ENCODE results near the gene RAB44.
A peak's percentile ranks its signal among the peaks of the same experiment; 100 is the strongest.

Gene RAB44

DNA sequence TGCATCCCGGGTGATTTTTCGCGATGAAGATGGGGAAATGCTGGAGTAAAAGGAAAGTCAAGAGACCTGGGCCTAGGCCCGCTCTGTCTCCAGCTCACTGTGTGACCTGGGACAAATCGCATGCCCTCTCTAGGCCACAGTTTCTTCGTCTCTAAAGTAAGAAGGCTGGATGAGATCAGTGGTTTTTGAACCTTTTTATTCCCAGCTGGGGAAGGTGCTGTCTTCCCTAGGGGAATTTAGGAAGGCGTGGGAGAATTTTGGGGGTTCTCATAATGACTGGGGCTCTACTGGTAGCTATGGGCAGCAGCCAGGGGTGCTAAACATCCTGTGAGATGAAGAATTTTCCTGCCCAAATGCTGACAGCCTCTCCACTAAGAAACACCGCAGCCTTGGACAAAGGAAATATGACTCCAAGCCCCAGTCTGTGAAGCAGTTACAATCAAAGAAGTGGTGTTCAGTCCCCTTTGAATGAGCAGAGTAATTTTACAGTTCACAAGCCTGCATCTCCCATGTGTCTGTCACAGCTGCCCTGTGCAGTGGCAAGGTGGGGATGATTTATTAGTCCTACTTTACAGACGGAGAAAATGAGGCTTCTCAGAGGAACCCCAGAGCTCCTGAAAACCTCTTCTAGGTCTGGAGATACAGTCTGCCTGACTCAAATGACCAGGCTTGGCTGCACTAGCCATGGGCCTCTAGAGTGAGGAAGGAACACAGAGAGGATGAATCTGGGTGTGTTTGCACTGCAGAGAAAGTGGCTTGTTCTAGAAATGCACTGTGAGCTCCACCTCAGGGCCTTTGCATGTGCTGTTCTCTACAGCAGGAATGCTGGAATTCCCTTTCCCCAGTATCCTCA, 57.2 kb downstream of the RAB44 start:
- peak overlapping the region; percentile 65 to 72 for H3K4me3 Mint-ChIP-seq
- no peak for ATAC-seq (replicated peaks)
- H3K9me3 Mint-ChIP-seq: no peaks in the 10 kb centered on the region
- no peak for DNase-seq
- peak overlapping the region; percentile 93 to 99 for H3K27ac Mint-ChIP-seq
- H3K27me3 Mint-ChIP-seq: no peaks in the 10 kb centered on the region
- peaks cover 56 to 66% of the 10 kb centered on the region in 2 donors for H3K4me1 Mint-ChIP-seq (ENCODE audit: low read depth in 2 of 2)
- H3K36me3 Mint-ChIP-seq (ENCODE audit: insufficient read depth): peaks cover 7% of the 10 kb centered on the region

DNA sequence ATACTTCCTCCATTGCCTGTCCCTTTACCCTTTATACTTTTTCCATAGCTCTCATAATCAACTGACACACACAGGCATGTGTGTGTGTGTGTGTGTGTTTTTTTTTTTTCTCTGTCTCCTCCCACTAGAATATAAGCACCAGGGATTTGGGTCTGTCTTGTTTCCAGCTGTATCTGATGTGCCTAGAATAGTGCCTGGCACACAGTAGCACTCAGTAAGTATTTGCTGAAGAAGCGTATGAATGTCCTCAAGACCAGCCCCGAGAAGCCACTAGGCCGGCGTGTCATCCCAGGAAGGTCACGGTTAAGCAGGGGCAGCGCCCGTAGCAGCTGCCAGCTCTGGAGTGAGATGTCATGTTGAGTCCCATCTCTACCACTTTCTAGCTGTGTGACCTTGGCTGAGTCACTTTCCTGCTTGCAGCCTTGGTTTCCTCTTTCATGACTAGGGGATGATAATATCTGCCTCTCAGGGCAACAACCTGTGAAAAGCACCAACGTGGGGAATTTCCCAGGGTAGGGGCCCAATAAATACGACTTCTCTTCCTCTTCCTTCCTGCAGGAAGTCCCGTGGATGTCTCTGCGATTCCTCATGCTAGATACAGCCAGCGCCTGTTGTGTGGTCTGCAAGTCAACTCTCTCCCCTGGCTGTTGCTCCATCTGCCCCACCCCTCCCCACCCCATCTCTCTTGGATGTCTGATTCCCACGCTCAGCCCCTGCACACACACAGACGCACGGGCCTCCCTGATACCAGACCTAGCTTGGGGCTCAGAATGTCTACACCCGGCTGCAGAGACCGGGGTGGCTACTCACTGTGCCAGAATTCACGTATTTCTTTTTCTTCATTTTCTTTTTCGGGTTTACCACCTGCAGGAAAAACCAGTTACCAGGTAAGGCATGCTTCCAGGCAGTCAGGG, 58.1 kb downstream of the RAB44 start:
- Mint-ChIP-seq H3K36me3 (ENCODE audit: insufficient read depth) (peaks cover 7% of the 10 kb centered on the region), H3K4me1 (ENCODE audit: low read depth in 2 of 2) (peaks cover 56 to 66% of the 10 kb centered on the region in 2 donors), H3K9me3 (no peaks in the 10 kb centered on the region), H3K4me3 (peak overlapping the region; percentile 65 to 72), H3K27ac (peak overlapping the region; percentile 93 to 99), H3K27me3 (no peaks in the 10 kb centered on the region)
- ATAC-seq (replicated peaks) (peak; percentile 85), DNase-seq (peak; percentile 65 to 67 (median 66))

DNA sequence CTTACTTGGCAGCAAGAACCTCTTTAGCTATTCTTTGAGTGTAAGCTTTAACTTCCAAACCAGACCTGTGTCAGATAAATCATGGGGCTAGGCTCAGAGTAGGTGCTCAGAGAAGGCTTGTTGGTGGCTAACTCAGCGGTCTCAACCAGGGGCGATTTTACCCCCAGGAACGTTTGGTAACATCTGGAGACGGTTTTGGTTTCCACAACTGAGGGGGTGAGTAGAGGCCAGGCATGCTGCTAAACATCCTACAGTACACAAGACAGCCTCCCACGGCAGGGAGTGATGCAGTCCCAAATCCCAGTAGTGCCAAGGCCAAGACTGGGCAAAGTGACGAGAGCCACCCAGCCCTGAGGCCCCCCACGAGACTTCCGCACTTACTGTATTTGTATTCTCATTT, 59.2 kb downstream of the RAB44 start:
- peaks cover 7% of the 10 kb centered on the region for H3K36me3 Mint-ChIP-seq (ENCODE audit: insufficient read depth)
- H3K4me1 Mint-ChIP-seq (ENCODE audit: low read depth in 2 of 2): peaks cover 55 to 66% of the 10 kb centered on the region in 2 donors
- H3K27me3 Mint-ChIP-seq: no peaks in the 10 kb centered on the region
- peak overlapping the region; percentile 93 to 99 for H3K27ac Mint-ChIP-seq
- no peaks in the 10 kb centered on the region for H3K9me3 Mint-ChIP-seq
- H3K4me3 Mint-ChIP-seq: peak overlapping the region; percentile 65 to 72
- no peak for ATAC-seq (replicated peaks)
- DNase-seq: no peak

DNA sequence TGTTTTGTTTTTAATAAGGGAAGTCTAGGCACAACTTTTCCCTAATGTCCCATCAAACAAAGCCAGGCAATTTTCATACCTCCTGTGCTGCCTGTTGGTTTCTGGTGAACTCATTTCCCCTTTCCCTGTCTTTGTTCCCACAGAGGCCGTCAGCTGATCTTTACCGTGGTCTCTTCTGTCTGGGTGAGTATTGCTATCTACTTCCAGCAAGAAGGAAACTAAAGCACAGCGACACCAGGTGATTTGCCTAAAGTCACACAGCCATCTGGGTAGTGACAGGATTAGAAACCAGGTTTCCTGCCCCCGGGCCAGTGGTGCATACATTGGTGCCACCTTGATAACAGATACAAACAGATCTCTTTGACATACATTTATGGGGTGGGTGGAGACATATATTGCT, 59.6 kb downstream of the RAB44 start:
- no peaks in the 10 kb centered on the region for H3K27me3 Mint-ChIP-seq
- H3K36me3 Mint-ChIP-seq (ENCODE audit: insufficient read depth): peaks cover 7% of the 10 kb centered on the region
- peak in 2 of 3 experiments; percentile 17 to 33 for DNase-seq
- no peaks in the 10 kb centered on the region for H3K9me3 Mint-ChIP-seq
- H3K4me3 Mint-ChIP-seq: peak overlapping the region; percentile 65 to 72
- peak overlapping the region; percentile 93 to 99 for H3K27ac Mint-ChIP-seq
- ATAC-seq (replicated peaks): no peak
- peaks cover 52 to 64% of the 10 kb centered on the region in 2 donors for H3K4me1 Mint-ChIP-seq (ENCODE audit: low read depth in 2 of 2)

DNA sequence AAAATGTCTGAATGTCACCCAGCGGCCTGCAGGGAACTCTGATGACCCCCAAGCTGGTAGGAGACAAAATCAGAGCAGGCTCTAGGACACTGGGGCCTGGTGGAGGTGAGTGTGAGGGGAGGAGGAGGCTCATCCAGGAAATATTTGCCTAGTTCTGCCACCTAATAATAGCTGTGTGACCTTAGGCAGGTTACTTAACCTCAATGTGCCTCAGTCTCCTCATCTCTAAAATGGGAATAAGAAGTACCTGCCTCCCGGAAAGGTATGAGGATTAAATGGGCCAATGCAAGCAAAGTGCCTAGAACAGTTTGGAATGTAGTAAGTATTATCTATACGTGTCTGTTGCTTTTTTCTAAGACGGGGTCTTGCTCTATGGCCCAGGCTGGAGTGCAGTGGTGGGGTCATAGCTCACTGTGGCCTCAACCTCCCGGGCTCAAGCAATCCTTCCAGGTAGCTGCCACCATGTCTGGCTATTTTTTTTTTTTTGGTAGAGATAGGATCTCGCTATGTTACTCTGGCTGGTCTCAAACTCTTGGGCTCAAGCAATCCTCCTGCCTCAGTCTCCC, 60.4 kb downstream of the RAB44 start:
- Mint-ChIP-seq H3K27me3 (no peaks in the 10 kb centered on the region), H3K9me3 (no peaks in the 10 kb centered on the region), H3K27ac (peak overlapping the region; percentile 93 to 99), H3K4me1 (ENCODE audit: low read depth in 2 of 2) (peaks cover 45 to 56% of the 10 kb centered on the region in 2 donors), H3K4me3 (no peak overlapping the region), H3K36me3 (ENCODE audit: insufficient read depth) (peaks cover 10% of the 10 kb centered on the region)
- DNase-seq: no peak
- no peak for ATAC-seq (replicated peaks)

DNA sequence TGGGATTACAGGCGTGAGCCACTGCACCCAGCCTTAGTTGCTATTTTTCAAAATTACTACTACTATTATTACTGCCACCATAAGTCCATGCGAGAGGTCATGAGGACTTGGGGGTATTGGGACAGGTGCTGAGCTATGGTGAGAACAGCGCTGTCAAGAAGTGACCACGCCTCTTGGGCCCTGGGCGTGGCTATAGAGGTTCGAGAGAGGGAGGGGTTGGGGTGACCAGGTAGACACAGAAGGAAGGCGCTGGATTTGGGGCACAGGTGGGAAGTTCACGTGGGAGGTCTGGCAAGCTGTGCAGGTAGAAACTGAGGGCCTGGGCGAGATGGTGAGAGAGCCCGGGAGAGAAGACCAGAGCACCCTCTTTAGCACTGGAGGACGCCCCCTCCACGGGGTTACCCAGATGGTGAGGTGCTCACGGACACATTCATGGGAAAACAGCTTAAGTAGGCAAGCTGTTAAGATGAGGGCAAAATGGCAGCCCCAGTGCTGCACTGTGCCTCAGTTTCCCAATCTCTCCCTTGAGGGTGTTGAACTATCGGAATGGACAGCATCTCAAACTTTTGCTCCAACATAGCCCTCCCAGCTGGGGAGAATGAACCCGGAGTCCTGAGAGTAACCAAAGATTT, 61.0 kb downstream of the RAB44 start:
- peak overlapping the region; percentile 49 to 99 for H3K27ac Mint-ChIP-seq
- H3K4me3 Mint-ChIP-seq: no peak overlapping the region
- no peak for DNase-seq
- peaks cover 42 to 52% of the 10 kb centered on the region in 2 donors for H3K4me1 Mint-ChIP-seq (ENCODE audit: low read depth in 2 of 2)
- H3K9me3 Mint-ChIP-seq: no peaks in the 10 kb centered on the region
- H3K36me3 Mint-ChIP-seq (ENCODE audit: insufficient read depth): peaks cover 10% of the 10 kb centered on the region
- no peak for ATAC-seq (replicated peaks)
- H3K27me3 Mint-ChIP-seq: no peaks in the 10 kb centered on the region

DNA sequence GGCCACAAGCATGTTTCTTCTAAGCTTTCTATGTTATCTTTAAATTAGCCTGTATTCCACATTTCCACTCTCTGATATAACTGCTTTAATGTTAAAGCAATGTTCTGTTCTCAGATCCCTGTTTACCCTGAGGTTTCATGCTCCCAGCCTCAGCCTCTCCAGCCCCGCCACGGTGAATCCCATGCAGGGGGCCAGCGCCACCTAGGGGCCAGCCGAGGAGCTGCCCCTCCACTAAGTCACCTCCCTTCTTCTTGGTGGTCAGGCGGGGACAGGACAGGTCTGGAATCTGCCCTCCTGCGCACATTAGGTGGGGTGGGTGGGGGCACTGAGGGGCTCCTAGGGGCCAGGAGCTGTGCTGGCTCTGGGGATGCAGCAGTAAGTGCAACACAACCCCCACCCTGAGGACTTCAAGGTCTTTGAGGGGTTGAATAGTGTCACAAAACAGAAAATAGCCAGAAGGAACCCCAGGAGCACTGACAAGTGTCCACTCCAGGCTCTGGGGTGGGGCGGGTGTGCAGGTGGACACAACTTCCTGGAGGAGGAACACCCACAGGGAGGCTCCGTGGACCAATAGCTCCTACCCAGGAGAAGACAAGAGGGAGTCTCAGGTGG, 61.6 kb downstream of the RAB44 start:
- peak overlapping the region in 1 of 2 donors; percentile 51 for H3K27ac Mint-ChIP-seq

DNA sequence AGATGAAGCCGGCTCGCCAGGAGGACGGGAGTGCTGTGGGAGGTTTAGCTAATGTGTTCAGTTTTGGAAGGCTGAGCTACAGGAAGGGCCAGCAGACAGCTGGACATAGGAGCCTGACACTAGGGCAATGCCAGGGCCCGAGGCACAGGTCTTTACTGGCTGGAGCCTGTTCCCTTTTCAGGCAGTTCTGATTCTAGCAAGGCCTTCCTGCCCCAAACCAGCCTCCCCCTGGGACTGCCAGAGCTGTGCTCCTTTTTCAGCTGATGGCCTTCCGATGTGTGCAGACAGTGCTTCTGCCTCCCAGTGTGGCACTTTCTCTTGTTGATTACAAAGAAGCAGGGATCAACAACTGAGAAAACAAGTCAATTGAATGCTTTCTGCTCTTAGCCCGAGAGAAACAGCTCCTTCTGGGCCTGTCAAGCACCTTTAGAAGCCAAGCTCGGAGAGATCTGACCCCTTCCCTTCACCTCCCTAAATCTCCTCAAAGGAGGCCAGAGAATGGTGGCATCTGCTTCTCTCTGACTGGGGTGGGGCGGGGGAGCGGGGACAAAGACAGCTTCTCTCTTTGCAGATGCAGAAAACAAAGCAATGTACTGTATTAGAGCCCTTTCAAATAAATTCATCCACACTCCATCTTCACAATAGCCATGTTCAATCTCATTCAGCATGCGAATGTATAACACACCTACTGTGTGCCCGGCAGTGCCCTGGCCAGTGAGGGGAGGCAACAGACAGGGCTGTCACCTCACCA, 63.2 kb downstream of the RAB44 start:
- Mint-ChIP-seq H3K4me3 (no peak overlapping the region), H3K27me3 (no peaks in the 10 kb centered on the region), H3K27ac (no peak overlapping the region), H3K36me3 (ENCODE audit: insufficient read depth) (peaks cover 7% of the 10 kb centered on the region), H3K4me1 (ENCODE audit: low read depth in 2 of 2) (peaks cover 29 to 30% of the 10 kb centered on the region in 2 donors), H3K9me3 (no peaks in the 10 kb centered on the region)
- DNase-seq: no peak
- no peak for ATAC-seq (replicated peaks)

More for the DNA sequence above, 61.6 kb downstream of the RAB44 start:
- H3K9me3 Mint-ChIP-seq: no peaks in the 10 kb centered on the region
- no peaks in the 10 kb centered on the region for H3K27me3 Mint-ChIP-seq
- H3K4me1 Mint-ChIP-seq (ENCODE audit: low read depth in 2 of 2): peaks cover 40 to 46% of the 10 kb centered on the region in 2 donors
- DNase-seq (peak; percentile 77 to 80 (median 78)), ATAC-seq (replicated peaks) (peak; percentile 35)
- peaks cover 10% of the 10 kb centered on the region for H3K36me3 Mint-ChIP-seq (ENCODE audit: insufficient read depth)
- no peak overlapping the region for H3K4me3 Mint-ChIP-seq

DNA sequence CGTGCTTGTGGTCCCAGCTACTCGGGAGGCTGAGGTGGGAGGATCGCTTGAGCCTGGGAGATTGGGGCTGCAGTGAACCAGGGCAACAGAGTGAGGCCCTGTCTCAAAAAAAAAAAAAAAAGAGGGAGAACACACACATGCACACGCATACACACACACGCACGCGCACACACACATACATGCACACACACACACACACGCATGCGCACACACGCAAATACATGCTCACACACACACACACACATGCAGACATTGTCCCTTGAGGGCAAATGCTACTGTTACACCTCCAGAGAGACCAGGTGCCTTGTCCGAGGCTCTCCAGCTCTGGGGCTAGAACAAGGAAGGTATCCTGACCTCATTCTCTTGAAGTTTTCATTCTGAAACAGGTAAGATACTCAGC, 64.5 kb downstream of the RAB44 start:
- Mint-ChIP-seq H3K27ac (no peak overlapping the region), H3K27me3 (no peaks in the 10 kb centered on the region), H3K9me3 (no peaks in the 10 kb centered on the region), H3K4me3 (no peak overlapping the region), H3K4me1 (ENCODE audit: low read depth in 2 of 2) (peaks cover 20% of the 10 kb centered on the region in 2 donors), H3K36me3 (ENCODE audit: insufficient read depth) (peaks cover 7% of the 10 kb centered on the region)
- DNase-seq (no peak), ATAC-seq (replicated peaks) (no peak)

DNA sequence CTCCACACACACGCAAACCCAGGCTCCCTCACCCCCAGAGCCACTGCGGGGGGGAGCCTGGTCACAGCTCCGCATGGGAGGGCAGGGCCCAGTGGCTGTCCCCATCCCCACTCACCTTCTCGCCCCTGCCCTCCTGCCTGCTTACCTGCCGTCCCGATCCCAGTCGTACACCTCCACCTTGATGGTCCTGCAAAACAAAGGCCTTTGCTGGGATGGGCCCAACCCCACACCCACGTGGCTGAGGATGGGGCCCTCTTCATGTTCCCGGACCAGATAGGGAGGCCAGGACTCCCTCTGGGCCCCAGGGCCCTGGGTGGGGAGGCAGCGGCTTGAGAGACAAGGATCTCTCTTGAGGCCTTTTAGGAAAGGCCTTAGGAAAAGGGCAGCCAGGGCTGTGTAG, 67.6 kb downstream of the RAB44 start:
- ATAC-seq (replicated peaks) (no peak), DNase-seq (no peak)
- Mint-ChIP-seq H3K4me1 (ENCODE audit: low read depth in 2 of 2) (peaks cover 23 to 24% of the 10 kb centered on the region in 2 donors), H3K36me3 (ENCODE audit: insufficient read depth) (peaks cover 13% of the 10 kb centered on the region), H3K27me3 (no peaks in the 10 kb centered on the region), H3K4me3 (no peak overlapping the region), H3K27ac (no peak overlapping the region), H3K9me3 (no peaks in the 10 kb centered on the region)

DNA sequence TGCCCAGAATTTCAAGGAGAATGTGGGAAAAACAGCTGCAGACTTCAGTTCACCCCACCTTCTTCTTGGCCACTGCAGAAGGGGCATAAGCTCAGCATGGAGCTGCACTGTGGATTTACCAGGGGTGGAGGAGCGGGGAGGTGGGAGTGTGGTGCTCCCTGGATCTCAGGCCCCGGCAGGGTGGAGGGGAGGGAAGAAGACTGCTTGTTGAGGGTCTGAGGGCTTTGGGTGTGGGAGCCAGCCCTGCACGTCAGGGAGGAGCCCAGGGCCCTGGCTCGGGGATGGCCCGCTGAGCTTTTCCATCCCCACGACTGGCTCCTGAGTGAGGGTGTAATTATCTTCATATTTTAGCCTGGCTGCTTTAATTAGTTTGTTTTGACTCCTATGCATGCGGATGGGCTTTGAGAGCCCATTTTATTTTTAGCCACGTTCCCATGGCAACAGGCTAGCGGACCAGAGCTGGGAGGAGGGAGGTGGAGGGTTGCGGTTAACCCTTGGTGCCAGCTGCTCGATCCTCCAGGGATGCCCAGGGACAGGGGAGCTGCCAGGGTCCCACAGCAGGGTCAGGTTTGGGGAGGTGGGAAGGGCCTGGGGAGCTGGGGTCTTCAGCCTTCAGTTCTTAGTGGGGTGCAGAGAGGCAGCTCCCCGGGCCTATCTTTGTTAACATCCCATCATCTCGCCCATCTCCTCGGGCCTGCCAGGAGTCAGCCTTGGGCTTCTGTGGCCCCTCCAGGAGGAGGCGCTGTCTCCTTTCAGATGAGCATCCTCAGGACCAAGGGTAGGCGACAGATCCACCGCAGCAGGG, 68.2 kb downstream of the RAB44 start:
- no peaks in the 10 kb centered on the region for H3K27me3 Mint-ChIP-seq
- peak overlapping the region in 1 of 2 donors; percentile 38 for H3K27ac Mint-ChIP-seq
- no peaks in the 10 kb centered on the region for H3K9me3 Mint-ChIP-seq
- H3K36me3 Mint-ChIP-seq (ENCODE audit: insufficient read depth): peaks cover 15% of the 10 kb centered on the region
- H3K4me1 Mint-ChIP-seq (ENCODE audit: low read depth in 2 of 2): peaks cover 28 to 29% of the 10 kb centered on the region in 2 donors
- peak; percentile 80 for ATAC-seq (replicated peaks)
- peak; percentile 74 to 77 (median 75) for DNase-seq
- H3K4me3 Mint-ChIP-seq: no peak overlapping the region
